Mesodermal cell (in vitro differentiated cells): Measurements from ENCODE around the gene TRAF4.

Source experiments
- H3K27ac ChIP-seq: 2 replicates; pipeline ENCODE4 v1.7.0; 2013; ENCODE audit warnings: mild to moderate bottlenecking, low read depth, low read length, moderate library complexity; ENCODE audit not compliant: severe bottlenecking
- H3K36me3 ChIP-seq: 2 replicates; pipeline ENCODE4 v1.7.1; 2013; ENCODE audit warnings: mild to moderate bottlenecking, low read length, moderate library complexity; ENCODE audit not compliant: control insufficient read depth, insufficient read depth
- H3K4me1 ChIP-seq: one replicate; pipeline ENCODE4 v1.7.1; 2013; ENCODE audit warnings: mild to moderate bottlenecking, low read length; ENCODE audit not compliant: insufficient read depth, control insufficient read depth, poor library complexity, severe bottlenecking
- H3K4me3 ChIP-seq: 2 replicates; pipeline ENCODE4 v1.7.0; 2013; ENCODE audit warnings: low read length, control low read depth, mild to moderate bottlenecking; ENCODE audit not compliant: insufficient read depth, poor library complexity, severe bottlenecking; ENCODE audit errors: extremely low read depth
- H3K9me3 ChIP-seq: 2 replicates; pipeline ENCODE4 v1.7.1; 2013; ENCODE audit warnings: mild to moderate bottlenecking, low read length, moderate library complexity; ENCODE audit not compliant: control insufficient read depth
- WGBS, 2 experiments: methylation state at CpG; one replicate each; pipeline ENCODE4 v1.1.5; 2013; ENCODE audit warnings: missing lambda C conversion rate in 2 of 2; ENCODE audit not compliant: insufficient coverage in 2 of 2; 5-methylcytosine and 5-hydroxymethylcytosine counted together

Gene TRAF4

DNA sequence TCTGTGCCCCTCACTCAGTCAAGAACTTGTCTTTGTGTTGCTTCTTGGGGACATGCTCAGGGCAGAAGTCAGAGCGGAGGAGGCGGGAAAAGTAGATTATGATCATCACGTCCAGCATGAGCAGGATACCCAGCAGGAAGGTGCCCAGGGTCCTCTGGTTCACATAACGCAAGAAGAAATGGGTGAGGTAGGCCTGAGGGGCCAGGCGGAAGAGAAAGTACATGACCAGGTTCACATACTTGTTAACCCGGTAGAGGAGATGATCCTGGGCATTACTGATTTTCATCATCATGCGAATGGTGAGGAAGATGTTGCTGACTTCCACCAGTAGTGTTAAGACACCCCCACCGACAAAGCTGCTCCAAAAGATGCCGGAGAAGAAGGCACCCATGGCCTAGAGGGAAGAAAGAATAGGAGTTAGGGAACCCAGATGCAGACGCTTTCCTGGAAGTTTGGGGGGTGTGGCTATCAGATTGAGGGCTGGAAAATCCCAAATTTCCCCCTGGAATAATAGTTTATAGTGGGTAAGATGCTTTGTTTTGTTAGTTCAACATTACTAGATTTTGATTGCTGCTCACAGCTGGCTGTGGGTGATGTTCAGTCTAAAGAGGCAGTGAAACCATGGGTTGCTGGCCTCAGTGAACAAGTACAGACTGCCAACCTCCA is 19.2 kb upstream of the TRAF4 start:
- peak overlapping the region; percentile 65 for H3K4me3 ChIP-seq
- no peaks in the 10 kb centered on the region for H3K9me3 ChIP-seq
- peaks cover 35% of the 10 kb centered on the region for H3K4me1 ChIP-seq
- H3K27ac ChIP-seq, result peak overlapping the region; percentile 89
- WGBS, 2 experiments, result 82 to 86% methylated on average over 9 to 10 of the region's 10 CpGs
- peaks cover 45% of the 10 kb centered on the region for H3K36me3 ChIP-seq

DNA sequence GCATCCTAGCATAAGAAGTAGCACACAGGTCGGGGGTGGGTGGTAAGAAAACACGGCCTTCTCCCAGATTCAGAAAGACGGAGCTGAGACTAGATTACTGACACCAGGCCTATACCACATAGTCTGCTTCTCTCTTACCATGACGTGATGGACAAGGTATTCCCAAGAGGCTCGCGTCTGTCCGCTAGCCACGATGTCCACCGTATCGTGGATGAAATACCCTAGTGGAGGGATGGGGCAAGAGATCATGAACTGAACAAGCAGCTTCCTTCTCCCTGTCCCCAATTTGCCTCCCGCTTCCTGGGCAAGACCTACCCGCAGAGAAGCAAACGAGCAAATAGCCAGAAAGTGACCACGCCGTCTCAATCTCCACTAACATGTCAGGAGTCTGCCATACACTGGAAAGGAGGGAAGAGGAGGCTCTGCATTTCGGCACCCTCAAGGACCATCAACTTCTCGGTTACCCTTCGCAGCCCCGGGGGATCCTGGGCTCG is 18.6 kb upstream of the TRAF4 start:
- H3K4me1 ChIP-seq, result peaks cover 35% of the 10 kb centered on the region
- H3K27ac ChIP-seq, result peak overlapping the region; percentile 89
- no peaks in the 10 kb centered on the region for H3K9me3 ChIP-seq
- H3K36me3 ChIP-seq, result peaks cover 45% of the 10 kb centered on the region
- H3K4me3 ChIP-seq, result peak overlapping the region; percentile 65
- 6 to 12% methylated on average over 3 to 15 of the region's 20 CpGs for WGBS, 2 experiments

DNA sequence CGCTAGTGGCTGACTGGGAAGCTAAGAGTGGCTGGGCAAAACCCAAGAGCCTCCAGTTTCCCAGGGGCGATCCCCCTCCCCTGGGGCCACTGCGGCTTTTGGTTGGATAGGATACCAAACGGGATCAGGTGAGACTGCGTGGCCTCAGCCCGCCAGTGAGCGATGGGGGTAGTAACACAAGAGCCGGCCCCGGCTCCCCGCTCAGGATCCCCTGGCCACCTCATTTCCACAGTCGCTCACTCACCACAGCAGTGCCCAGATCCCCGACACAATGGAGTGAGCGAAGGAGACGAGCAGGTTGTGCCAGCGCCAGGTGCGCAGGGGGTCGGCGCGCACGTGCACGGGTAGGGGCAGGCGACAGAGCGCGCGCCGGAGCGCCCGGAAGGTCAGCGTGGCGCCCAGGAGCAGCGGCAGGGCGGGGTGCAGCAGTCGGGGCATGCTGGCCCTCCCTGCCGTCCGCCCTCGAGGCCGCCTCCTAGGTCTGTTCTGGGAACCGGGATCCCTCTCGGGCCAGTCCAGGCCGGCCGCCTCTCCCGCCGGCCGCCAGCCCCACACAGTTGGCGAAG is 18.1 kb upstream of the TRAF4 start:
- peak overlapping the region; percentile 65 for H3K4me3 ChIP-seq
- H3K36me3 ChIP-seq, result peaks cover 39% of the 10 kb centered on the region
- peak overlapping the region; percentile 89 for H3K27ac ChIP-seq
- no peaks in the 10 kb centered on the region for H3K9me3 ChIP-seq
- peaks cover 35% of the 10 kb centered on the region for H3K4me1 ChIP-seq
- WGBS, 2 experiments, result 0 to 1% methylated on average over 21 to 32 of the region's 45 CpGs

DNA sequence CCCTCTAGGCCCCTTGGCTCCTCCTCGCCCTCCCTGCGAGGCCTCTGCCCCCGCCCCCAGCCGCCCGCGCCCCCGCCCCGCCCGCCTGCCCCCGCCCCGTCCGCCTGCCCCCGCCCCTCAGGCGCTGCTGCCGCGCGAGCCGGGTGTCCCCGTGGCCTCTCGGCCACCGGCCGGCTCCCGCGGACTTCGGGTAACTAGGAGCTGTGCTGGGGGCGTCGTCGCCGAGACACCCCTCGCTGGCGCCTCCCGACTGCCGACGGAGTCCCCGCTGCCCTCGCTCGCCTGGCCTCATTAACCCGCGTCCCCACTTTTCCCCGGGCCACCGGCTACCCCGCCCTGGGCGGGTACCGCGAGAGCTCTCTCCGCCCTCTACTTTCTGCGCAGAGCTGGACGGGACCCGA is 17.6 kb upstream of the TRAF4 start, which contains the start of gene TLCD1:
Gene TLCD1 (minus strand): TSS at position 8 of the 401 bp plus-strand sequence. CDS start 136 bp downstream, outside the sequence.
- Histone ChIP-seq H3K4me1 (peaks cover 35% of the 10 kb centered on the region), H3K9me3 (no peaks in the 10 kb centered on the region), H3K36me3 (peaks cover 35% of the 10 kb centered on the region), H3K27ac (peak within 1 kb of the TSS; percentile 89), H3K4me3 (peak within 1 kb of the TSS; percentile 65)
- 0% methylated on average over 32 to 40 of the region's 49 CpGs for WGBS, 2 experiments

DNA sequence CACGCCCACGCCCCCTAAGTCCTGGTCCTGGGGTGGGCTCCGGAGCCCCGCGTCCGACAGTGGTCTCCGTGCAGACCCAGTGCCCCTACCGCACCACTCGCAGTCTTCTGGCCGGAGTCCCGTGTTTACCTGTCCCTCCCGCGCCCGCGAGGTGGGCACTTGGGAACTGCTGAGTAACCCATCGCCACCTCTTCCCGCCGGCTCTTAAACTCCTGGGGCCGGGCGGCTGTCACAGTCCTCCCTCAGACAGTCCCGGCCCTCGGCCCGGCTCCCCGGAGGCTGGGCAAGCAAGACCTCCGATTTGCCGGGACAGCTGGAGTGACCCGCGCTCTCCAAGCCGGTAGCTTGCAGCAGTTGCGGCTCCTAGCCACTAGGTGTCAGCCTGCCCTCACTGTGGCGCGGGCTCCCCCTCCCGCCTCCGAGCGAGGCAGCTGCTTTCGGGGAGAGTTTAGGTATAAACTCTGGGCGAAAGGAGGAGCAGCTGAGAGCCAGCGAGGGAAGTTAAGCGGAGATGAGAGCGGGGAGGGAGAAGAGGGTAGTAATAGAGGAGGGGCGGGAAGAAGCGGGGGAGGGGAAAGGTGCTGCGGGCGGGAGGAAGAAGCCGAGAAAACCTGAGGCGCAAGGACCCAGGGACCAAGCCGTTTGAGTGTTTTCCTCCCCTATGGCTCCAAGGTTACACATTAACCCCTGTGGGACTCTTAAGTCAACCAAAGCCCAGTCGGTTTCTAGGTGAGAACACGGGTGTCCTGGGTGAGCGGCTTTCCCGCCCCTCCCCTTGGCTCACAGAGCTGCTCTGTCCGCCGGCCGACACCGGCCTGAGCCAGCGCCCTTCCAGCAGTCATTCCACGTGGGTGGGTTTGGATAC is 17.0 kb upstream of the TRAF4 start:
- WGBS, 2 experiments, result 0% methylated on average over 46 to 53 of the region's 57 CpGs
- H3K4me3 ChIP-seq, result peak overlapping the region; percentile 65
- peaks cover 28% of the 10 kb centered on the region for H3K36me3 ChIP-seq
- H3K4me1 ChIP-seq, result peaks cover 35% of the 10 kb centered on the region
- peak overlapping the region; percentile 86 for H3K27ac ChIP-seq
- no peaks in the 10 kb centered on the region for H3K9me3 ChIP-seq

DNA sequence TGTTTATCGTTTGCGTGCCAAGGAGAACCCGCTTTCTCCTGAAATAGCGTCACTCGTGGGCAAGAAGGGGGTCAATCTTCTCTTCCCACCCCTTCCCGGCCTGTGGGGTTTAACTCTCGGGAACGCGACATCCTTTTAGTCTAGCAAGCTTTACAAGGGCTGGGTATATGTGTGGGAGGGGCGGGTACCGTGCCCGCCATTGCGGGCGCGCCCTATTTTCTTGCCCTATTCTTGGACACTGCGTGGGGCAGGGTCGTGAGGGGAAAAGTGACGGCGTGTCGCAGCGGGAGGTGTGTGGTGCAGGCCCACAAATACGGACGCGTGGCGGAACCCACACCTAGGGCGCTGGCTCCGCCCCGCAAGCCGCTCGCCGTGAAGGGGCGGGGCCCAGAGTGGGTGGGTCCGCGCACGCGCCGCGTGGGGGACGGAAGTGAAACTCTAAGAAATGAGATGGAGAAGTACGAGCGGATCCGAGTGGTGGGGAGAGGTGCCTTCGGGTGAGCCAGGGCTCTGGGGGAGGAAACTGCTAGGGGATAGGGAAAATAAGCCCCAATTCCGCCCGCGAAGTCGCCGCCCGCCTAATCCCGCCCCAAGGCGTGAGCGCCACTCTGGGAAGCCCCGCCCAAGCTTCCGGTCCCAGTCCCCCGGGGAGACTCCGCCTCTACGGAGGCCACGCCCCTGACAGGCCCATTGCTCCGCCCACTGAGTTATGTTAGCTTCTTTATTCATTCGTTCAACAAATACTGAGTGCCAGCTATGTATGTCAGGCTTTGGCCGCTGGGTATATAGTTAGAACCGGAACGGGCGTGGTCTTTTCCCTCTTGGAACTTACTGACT is 15.2 kb upstream of the TRAF4 start, which contains the start of gene NEK8:
Gene NEK8 (plus strand): TSS at position 425 of the 837 bp plus-strand sequence. CDS start 26 bp downstream, at position 451.
- Histone ChIP-seq H3K4me3 (peak within 1 kb of the TSS; percentile 65), H3K36me3 (peaks cover 11% of the 10 kb centered on the region), H3K27ac (peak within 1 kb of the TSS; percentile 86), H3K4me1 (peaks cover 19% of the 10 kb centered on the region), H3K9me3 (no peaks in the 10 kb centered on the region)
- WGBS, 2 experiments, result 0% methylated on average over 37 to 50 of the region's 64 CpGs

DNA sequence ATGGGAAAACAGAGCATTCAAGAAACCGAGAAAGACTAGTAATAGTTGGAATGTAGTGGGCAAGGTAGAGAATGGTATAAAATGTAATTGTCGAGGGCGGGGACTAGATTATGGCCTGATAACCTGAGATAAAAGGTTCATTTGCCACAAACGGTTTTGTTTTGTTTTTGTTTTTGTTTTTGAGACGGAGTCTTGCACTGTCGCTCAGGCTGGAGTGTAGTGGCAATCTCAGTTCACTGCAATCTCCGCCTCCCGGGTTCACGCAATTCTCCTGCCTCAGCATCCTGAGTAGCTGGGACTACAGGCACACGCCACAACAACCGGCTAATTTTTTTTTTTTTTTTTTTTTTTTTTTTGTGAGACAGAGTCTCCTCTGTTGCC is 13.9 kb upstream of the TRAF4 start:
- no peak overlapping the region for H3K4me3 ChIP-seq
- 94% methylated on average over 9 of the region's 11 CpGs for WGBS, 2 experiments
- peaks cover 5% of the 10 kb centered on the region for H3K36me3 ChIP-seq
- H3K27ac ChIP-seq, result no peak overlapping the region
- peaks cover 6% of the 10 kb centered on the region for H3K4me1 ChIP-seq
- no peaks in the 10 kb centered on the region for H3K9me3 ChIP-seq

DNA sequence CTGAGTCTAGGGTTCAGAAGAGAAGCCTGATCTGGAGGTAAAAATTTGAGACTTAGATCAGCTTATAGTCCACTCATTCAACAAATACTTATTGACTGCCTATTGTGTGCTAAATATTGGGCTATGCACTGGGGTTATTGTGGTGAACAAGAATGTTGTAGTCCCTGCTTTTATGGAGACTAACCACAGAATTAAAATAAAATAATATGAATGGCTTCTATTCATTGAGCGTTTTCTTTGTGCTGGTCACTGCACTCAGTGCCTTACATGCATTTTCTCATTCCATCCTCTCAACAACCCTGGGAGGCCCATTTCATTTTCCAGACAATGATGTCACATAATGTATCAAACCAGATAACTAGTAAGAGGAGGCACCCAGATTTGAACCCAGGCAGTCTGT is 10.5 kb upstream of the TRAF4 start:
- peaks cover 11% of the 10 kb centered on the region for H3K36me3 ChIP-seq
- WGBS, 2 experiments, result 100% methylated on average over 1 of the region's 1 CpG; no CpG with 5 or more reads in 1 of the 2 experiments
- no peaks in the 10 kb centered on the region for H3K9me3 ChIP-seq
- H3K4me1 ChIP-seq, result no peaks in the 10 kb centered on the region
- H3K4me3 ChIP-seq, result no peak overlapping the region
- no peak overlapping the region for H3K27ac ChIP-seq

DNA sequence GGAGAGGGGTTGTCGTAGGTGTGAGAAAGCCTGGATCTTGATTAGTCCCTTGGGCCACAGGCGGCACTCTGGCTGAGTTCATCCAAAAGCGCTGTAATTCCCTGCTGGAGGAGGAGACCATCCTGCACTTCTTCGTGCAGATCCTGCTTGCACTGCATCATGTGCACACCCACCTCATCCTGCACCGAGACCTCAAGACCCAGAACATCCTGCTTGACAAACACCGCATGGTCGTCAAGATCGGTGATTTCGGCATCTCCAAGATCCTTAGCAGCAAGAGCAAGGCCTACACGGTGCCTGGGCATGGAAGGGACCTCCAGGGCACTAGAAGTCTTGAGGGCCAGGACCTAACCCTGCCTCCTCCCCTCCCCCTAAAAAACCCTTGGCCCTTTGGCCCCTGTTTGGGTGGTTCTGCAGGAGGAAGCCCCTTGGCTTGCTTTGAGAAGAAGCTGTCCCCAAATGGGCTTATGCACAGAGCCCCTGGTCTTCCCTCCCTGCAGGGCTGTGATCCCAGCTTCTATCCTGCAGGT is 9.0 kb upstream of the TRAF4 start:
- 96 to 100% methylated on average over 8 to 10 of the region's 10 CpGs for WGBS, 2 experiments
- no peak overlapping the region for H3K4me3 ChIP-seq
- H3K27ac ChIP-seq, result no peak overlapping the region
- H3K9me3 ChIP-seq, result no peaks in the 10 kb centered on the region
- H3K4me1 ChIP-seq, result no peaks in the 10 kb centered on the region
- H3K36me3 ChIP-seq, result peaks cover 17% of the 10 kb centered on the region
